Putamen (tissue), 1 donor: Measurements from ENCODE around the gene F7.
A peak's percentile ranks its signal among the peaks of the same experiment; 100 is the strongest.

ENCODE experiments used
- DNase-seq: peaks from one replicate; pipeline ENCODE4 v3.0.0-alpha.2; 2016; ENCODE audit warnings: low spot score

F7 gene

GRCh38 chr13:113138792-113139551, 33.4 kb downstream of the F7 start:
- DNase-seq, result no peak

- no peak for DNase-seq
These were observed 34.0 kb downstream of the F7 start for GRCh38 chr13:113139577-113139976.

- DNase-seq, result no peak
These were observed 35.3 kb downstream of the F7 start for GRCh38 chr13:113140677-113141600.

GRCh38 chr13:113141601-113141970, 36.0 kb downstream of the F7 start:
- no peak for DNase-seq

GRCh38 chr13:113142876-113143275, 37.3 kb downstream of the F7 start:
- no peak for DNase-seq

GRCh38 chr13:113143466-113144254, 38.1 kb downstream of the F7 start:
- no peak for DNase-seq

- no peak for DNase-seq
These were observed 38.7 kb downstream of the F7 start for GRCh38 chr13:113144255-113144629.

- DNase-seq, result no peak
These were observed 39.9 kb downstream of the F7 start for GRCh38 chr13:113145496-113145895.

- DNase-seq, result no peak
These were observed 40.5 kb downstream of the F7 start for GRCh38 chr13:113145911-113146598.

- DNase-seq, result no peak
These were observed 41.2 kb downstream of the F7 start for GRCh38 chr13:113146750-113147149.

GRCh38 chr13:113147206-113147605, 41.6 kb downstream of the F7 start:
- no peak for DNase-seq

GRCh38 chr13:113148407-113148806, 42.8 kb downstream of the F7 start:
- no peak for DNase-seq

GRCh38 chr13:113148940-113149503, 43.4 kb downstream of the F7 start:
- DNase-seq, result no peak

- no peak for DNase-seq
These were observed 44.3 kb downstream of the F7 start for GRCh38 chr13:113149711-113150549.

GRCh38 chr13:113150550-113151365, 45.2 kb downstream of the F7 start:
- DNase-seq, result no peak

GRCh38 chr13:113151745-113152690, 46.4 kb downstream of the F7 start:
- DNase-seq, result no peak

- no peak for DNase-seq
These were observed 47.0 kb downstream of the F7 start for GRCh38 chr13:113152691-113152983.

GRCh38 chr13:113152984-113153809, 47.6 kb downstream of the F7 start:
- peak; percentile 40 for DNase-seq
